Activated B cell treated with CpG ODN at 0.5 μM for 24 hours (primary cell): Measurements from ENCODE around the gene LSM6. TPM values are rescaled to one million over a fixed set of nuclear protein-coding genes. Genes with fewer than 3 reads are reported as not detected.

ENCODE experiments used
- ATAC-seq: fragments of 200-7000 bp; cut with Tn5 transposase; one replicate; pipeline ENCODE4 v1.10.0; 2021; ENCODE audit warnings: low read depth, mild to moderate bottlenecking, moderate library complexity
- CTCF ChIA-PET: fragments of 350-600 bp; sonication (Branson Sonifier 250); formaldehyde crosslinking; loops from one replicate; lab custom pipeline; 2021; ENCODE audit warnings: antibody characterized with exemption; lab: Charles Lee
- POLR2A ChIA-PET: fragments of 350-600 bp; sonication (Branson Sonifier 250); formaldehyde crosslinking; loops from one replicate; lab custom pipeline; 2021; ENCODE audit warnings: antibody characterized with exemption; lab: Charles Lee
- DNase-seq: peaks from one replicate; pipeline ENCODE4 v3.0.0; 2022
- H3K27ac Mint-ChIP-seq: one replicate; pipeline ENCODE4 v1.8.0; 2020; ENCODE audit warnings: mixed read lengths
- H3K27me3 Mint-ChIP-seq: one replicate; pipeline ENCODE4 v1.8.0; 2021; ENCODE audit warnings: mixed read lengths
- H3K36me3 Mint-ChIP-seq: one replicate; pipeline ENCODE4 v1.8.0; 2021; ENCODE audit warnings: low read depth, mixed read lengths
- H3K4me1 Mint-ChIP-seq: one replicate; pipeline ENCODE4 v1.8.0; 2021; ENCODE audit warnings: mixed read lengths
- H3K4me3 Mint-ChIP-seq: one replicate; pipeline ENCODE4 v1.8.0; 2020; ENCODE audit warnings: mild to moderate bottlenecking, mixed read lengths
- H3K9me3 Mint-ChIP-seq: one replicate; pipeline ENCODE4 v1.8.0; 2020; ENCODE audit warnings: mixed read lengths
- CTCF ChIP-seq: fragments of 200-600 bp; IDR thresholded peaks from one replicate; pipeline ENCODE4 v1.8.0; 2022; ENCODE audit warnings: antibody characterized with exemption, mild to moderate bottlenecking
- intact Hi-C: fragments of 100-400 bp; cut with micrococcal nuclease; formaldehyde crosslinking; loops from one replicate; pipeline ENCODE4 v1.15.1; 2024
- total RNA-seq: library from RNA; stranded (reverse); gene quantifications from 2 replicates; pipeline ENCODE4 v1.2.3, GENCODE V29; 2022

The LSM6 gene
- total RNA-seq, 1 donor from 2014 or later: 59.7 TPM

DNA sequence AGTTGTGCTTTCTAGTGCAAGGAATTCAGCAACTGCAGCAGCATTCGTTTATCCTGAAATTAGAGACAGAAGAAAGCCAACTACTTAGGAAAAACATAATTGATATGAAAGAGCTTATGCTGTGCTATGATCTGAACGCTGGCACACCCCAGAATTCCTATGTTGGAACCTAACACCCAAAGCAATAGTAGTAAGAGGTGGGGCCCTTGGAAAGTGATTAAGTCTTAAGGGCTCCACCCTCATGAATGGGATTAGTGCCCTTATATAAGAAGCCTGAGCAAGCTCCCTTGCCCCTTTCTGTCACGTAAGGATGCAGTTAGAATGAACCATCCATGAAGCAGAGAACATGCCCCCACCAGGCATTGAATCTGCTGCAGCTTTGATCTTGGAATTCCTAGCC, 5.4 kb upstream of the LSM6 start:
- ChIA-PET POLR2A (no interaction called here), CTCF (no interaction called here)
- no peaks in the 10 kb centered on the region for H3K27me3 Mint-ChIP-seq
- H3K4me3 Mint-ChIP-seq: no peak overlapping the region
- ATAC-seq (no peak), DNase-seq (no peak)
- no peak for TF ChIP-seq CTCF
- intact Hi-C loops: loop anchor here (10.0 kb wide), 2 partner anchors 325 to 1445 kb away; partner anchors contain the start of gene TMEM184C
- no peak overlapping the region for H3K27ac Mint-ChIP-seq
- no peaks in the 10 kb centered on the region for H3K36me3 Mint-ChIP-seq
- peaks cover under 1% of the 10 kb centered on the region for H3K4me1 Mint-ChIP-seq
- H3K9me3 Mint-ChIP-seq: no peaks in the 10 kb centered on the region

- H3K4me1 Mint-ChIP-seq: peaks cover 51% of the 10 kb centered on the region
Measured at GRCh38 chr4:146176891-146177290, 1.4 kb downstream of the LSM6 start.

GRCh38 chr4:146178126-146178525, 2.6 kb downstream of the LSM6 start:
- POLR2A ChIA-PET: no interaction called here
- CTCF ChIA-PET: no interaction called here

More at GRCh38 chr4:146176891-146177290, 1.4 kb downstream of the LSM6 start:
- ChIA-PET POLR2A (interaction anchor here (0.7 kb wide), 1 partner anchor 244 kb away, joined by 3 read pairs; no protein-coding TSS in a partner anchor), CTCF (no interaction called here)
- H3K27ac Mint-ChIP-seq: peak overlapping the region; percentile 51
- no peak for ATAC-seq
- DNase-seq: no peak
- intact Hi-C loops: loop anchor here (5.0 to 10.0 kb wide), 5 partner anchors 65 to 1438 kb away; partner anchors contain the start of genes SLC10A7 and TMEM184C
- peak overlapping the region; percentile 87 for H3K4me3 Mint-ChIP-seq
- H3K9me3 Mint-ChIP-seq: no peaks in the 10 kb centered on the region
- H3K27me3 Mint-ChIP-seq: no peaks in the 10 kb centered on the region
- peaks cover 16% of the 10 kb centered on the region for H3K36me3 Mint-ChIP-seq
- no peak for TF ChIP-seq CTCF

DNA sequence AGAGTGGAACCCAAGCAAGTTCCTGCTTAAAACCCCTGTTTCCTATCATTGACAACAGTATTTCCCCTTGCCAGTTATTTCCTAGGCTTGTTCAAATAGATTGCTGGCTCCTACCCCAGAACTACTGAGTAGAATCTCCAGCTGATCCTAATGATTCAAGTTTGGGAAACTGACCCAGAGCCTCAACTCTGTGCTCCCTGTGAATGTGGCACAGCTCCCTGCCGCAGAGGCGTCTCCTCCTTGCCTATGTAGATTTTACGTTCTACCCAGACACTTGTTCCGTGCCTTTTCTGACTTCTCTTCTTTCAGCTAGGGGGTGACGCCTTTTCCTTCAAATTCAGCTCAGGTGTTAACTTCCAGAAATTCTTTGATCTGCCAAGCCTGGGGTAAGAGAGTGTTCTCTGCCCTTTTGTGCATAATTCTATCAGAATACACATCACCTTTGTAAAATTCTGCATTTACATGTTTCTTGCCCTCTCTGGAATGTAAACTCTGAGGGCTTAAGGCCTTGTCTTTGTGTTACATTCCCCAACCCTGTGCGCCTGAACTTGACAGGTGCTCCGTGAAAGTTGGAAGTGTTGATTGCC, 4.4 kb downstream of the LSM6 start:
- Mint-ChIP-seq H3K36me3 (peaks cover 35% of the 10 kb centered on the region), H3K9me3 (no peaks in the 10 kb centered on the region), H3K4me3 (no peak overlapping the region), H3K27ac (no peak overlapping the region), H3K27me3 (no peaks in the 10 kb centered on the region), H3K4me1 (peaks cover 58% of the 10 kb centered on the region)
- POLR2A ChIA-PET: interaction anchor here (0.6 kb wide), 1 partner anchor 130 kb away, joined by 4 read pairs; no protein-coding TSS in a partner anchor
- no peak for ATAC-seq
- CTCF ChIA-PET: no interaction called here
- no peak for DNase-seq
- intact Hi-C loops: loop anchor here (5.0 to 10.0 kb wide), 5 partner anchors 68 to 1435 kb away; partner anchors contain the start of genes SLC10A7 and TMEM184C
- no peak for TF ChIP-seq CTCF

More at GRCh38 chr4:146178126-146178525, 2.6 kb downstream of the LSM6 start:
- DNase-seq (no peak), ATAC-seq (no peak)
- Mint-ChIP-seq H3K36me3 (peaks cover 25% of the 10 kb centered on the region), H3K27ac (no peak overlapping the region), H3K4me3 (no peak overlapping the region), H3K27me3 (no peaks in the 10 kb centered on the region), H3K9me3 (no peaks in the 10 kb centered on the region), H3K4me1 (peaks cover 58% of the 10 kb centered on the region)
- intact Hi-C loops: loop anchor here (5.0 to 10.0 kb wide), 5 partner anchors 66 to 1437 kb away; partner anchors contain the start of genes SLC10A7 and TMEM184C
- no peak for TF ChIP-seq CTCF

DNA sequence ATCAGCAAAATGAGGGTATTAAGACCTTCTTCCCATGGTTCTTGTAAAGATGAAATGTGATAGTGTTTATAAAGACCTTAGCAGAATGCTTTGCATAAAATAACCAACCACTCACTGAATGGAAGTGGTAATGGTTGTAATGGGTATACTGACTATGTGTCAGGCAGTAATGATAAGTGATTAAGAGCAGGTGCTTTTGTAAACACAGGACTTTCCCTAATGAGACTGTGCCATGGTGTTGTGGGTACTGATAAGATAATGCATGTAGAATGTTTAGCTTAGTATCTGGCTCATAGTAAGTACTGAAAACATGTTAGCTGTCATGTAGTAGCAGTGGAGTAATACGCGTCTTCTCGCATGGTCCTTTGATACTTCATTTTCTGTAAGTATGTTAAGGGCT, 6.9 kb downstream of the LSM6 start:
- Mint-ChIP-seq H3K36me3 (peaks cover 59% of the 10 kb centered on the region), H3K27ac (no peak overlapping the region), H3K9me3 (no peaks in the 10 kb centered on the region), H3K27me3 (no peaks in the 10 kb centered on the region), H3K4me1 (peaks cover 44% of the 10 kb centered on the region), H3K4me3 (no peak overlapping the region)
- DNase-seq (no peak), ATAC-seq (no peak)
- ChIA-PET POLR2A (no interaction called here), CTCF (no interaction called here)
- intact Hi-C loops: no loop called here
- TF ChIP-seq CTCF: no peak
